Naive thymus-derived CD8-positive, alpha-beta T cell (primary cell): ENCODE measurements around the gene ERBB4. TPM values are rescaled to one million over a fixed set of nuclear protein-coding genes. Genes with fewer than 3 reads are reported as not detected.
"Not testable (repeated sequence)": the region's sequence is repeated elsewhere in the genome, so short reads cannot be mapped to it uniquely, and the experiment has no call there.

ENCODE experiments used
- ATAC-seq, 2 donors: fragments of 150-1000 bp; cut with Tn5 transposase in 1 of 2; sonication (Bioruptor Pico), chemical (Tn5 transposase) in 1 of 2; 1 replicate in 1 of 2; 2 replicates in 1 of 2; pipeline ENCODE4 v1.10.0; 2021; ENCODE audit warnings: mild to moderate bottlenecking in 2 of 2, moderate library complexity in 2 of 2
- POLR2A ChIA-PET: fragments of 350-600 bp; sonication (Branson Sonifier 250); formaldehyde crosslinking; loops from one replicate; lab custom pipeline; 2021; ENCODE audit warnings: antibody characterized with exemption; lab: Charles Lee
- DNase-seq, 10 donors: peaks; one replicate each; pipeline versions ENCODE4 v3.0.0 to v3.0.0-alpha.2; 2020 to 2022
- H3K27ac Mint-ChIP-seq, 10 donors: one replicate each; pipeline ENCODE4 v1.8.0; 2020 to 2022; ENCODE audit warnings: mild to moderate bottlenecking in 10 of 10, mixed read lengths in 10 of 10, moderate library complexity in 4 of 10, inconsistent platforms in 1 of 10
- H3K27me3 Mint-ChIP-seq, 5 donors: one replicate each; pipeline ENCODE4 v1.8.0; 2021 to 2022; ENCODE audit warnings: mixed read lengths in 5 of 5
- H3K36me3 Mint-ChIP-seq, 3 donors: one replicate each; pipeline ENCODE4 v1.8.0; 2020 to 2022; ENCODE audit warnings: mixed read lengths in 3 of 3, mild to moderate bottlenecking in 2 of 3, inconsistent platforms in 1 of 3
- H3K4me1 Mint-ChIP-seq, 4 donors: one replicate each; pipeline ENCODE4 v1.8.0; 2021 to 2022; ENCODE audit warnings: mixed read lengths in 4 of 4
- H3K4me3 Mint-ChIP-seq, 10 donors: one replicate each; pipeline ENCODE4 v1.8.0; 2020 to 2022; ENCODE audit warnings: mild to moderate bottlenecking in 10 of 10, mixed read lengths in 10 of 10, moderate library complexity in 6 of 10, inconsistent platforms in 1 of 10
- H3K9me3 Mint-ChIP-seq, 9 donors: one replicate each; pipeline ENCODE4 v1.8.0; 2020 to 2022; ENCODE audit warnings: mixed read lengths in 9 of 9, mild to moderate bottlenecking in 3 of 9, inconsistent platforms in 1 of 9, moderate library complexity in 1 of 9
- polyA plus RNA-seq, 3 donors: library from polyadenylated mRNA; unstranded; fragments of 300-500 nt; fragmentation: Illumina TruSeq; gene quantifications; one replicate each; pipeline ENCODE4 v1.2.3, GENCODE V29; 2021
- total RNA-seq, 8 experiments: library from RNA in 2 of 8; stranded (reverse) in 2 of 8; gene quantifications; one replicate each; pipeline ENCODE4 v1.2.3 and lab custom pipeline; 2021 to 2026

The ERBB4 gene
- total and polyA plus RNA-seq, 5 experiments from 2014 or later: not detected

GRCh38 chr2:212191438-212191837, 347.2 kb downstream of the ERBB4 start:
- DNase-seq, H3K36me3 Mint-ChIP-seq, POLR2A ChIA-PET, H3K4me1 Mint-ChIP-seq, ATAC-seq, H3K4me3 Mint-ChIP-seq, H3K27ac Mint-ChIP-seq, H3K27me3 Mint-ChIP-seq: not testable (repeated sequence)
- H3K9me3 Mint-ChIP-seq: peaks cover 0 to 13% (median 0%) of the 10 kb centered on the region in 9 donors

GRCh38 chr2:212186166-212186565, 352.4 kb downstream of the ERBB4 start:
- ATAC-seq (no peak), DNase-seq (no peak)
- H3K4me3 Mint-ChIP-seq: no peak overlapping the region
- H3K27me3 Mint-ChIP-seq: peaks cover 0 to 2% (median 0%) of the 10 kb centered on the region in 5 donors
- peaks cover 0 to 21% (median 0%) of the 10 kb centered on the region in 9 donors for H3K9me3 Mint-ChIP-seq
- H3K4me1 Mint-ChIP-seq: no peaks in the 10 kb centered on the region
- H3K27ac Mint-ChIP-seq: no peak overlapping the region
- POLR2A ChIA-PET: no interaction called here
- H3K36me3 Mint-ChIP-seq: no peaks in the 10 kb centered on the region

GRCh38 chr2:212181646-212182045, 357.0 kb downstream of the ERBB4 start:
- H3K4me1 Mint-ChIP-seq: no peaks in the 10 kb centered on the region
- no peak overlapping the region for H3K27ac Mint-ChIP-seq
- peaks cover 0 to 8% (median 0%) of the 10 kb centered on the region in 9 donors for H3K9me3 Mint-ChIP-seq
- H3K27me3 Mint-ChIP-seq: peaks cover 0 to 2% (median 0%) of the 10 kb centered on the region in 5 donors
- H3K36me3 Mint-ChIP-seq: no peaks in the 10 kb centered on the region
- no peak for DNase-seq
- POLR2A ChIA-PET: no interaction called here
- H3K4me3 Mint-ChIP-seq: no peak overlapping the region
- ATAC-seq: no peak

- H3K9me3 Mint-ChIP-seq: peaks cover 0 to 4% (median 3%) of the 10 kb centered on the region in 9 donors
- H3K27me3 Mint-ChIP-seq: peaks cover 0 to 2% (median 0%) of the 10 kb centered on the region in 5 donors
- no peaks in the 10 kb centered on the region for H3K36me3 Mint-ChIP-seq
- no peak for DNase-seq
- no peaks in the 10 kb centered on the region for H3K4me1 Mint-ChIP-seq
- no peak overlapping the region for H3K27ac Mint-ChIP-seq
- POLR2A ChIA-PET: no interaction called here
- H3K4me3 Mint-ChIP-seq: no peak overlapping the region
- no peak for ATAC-seq
These were observed 358.1 kb downstream of the ERBB4 start for GRCh38 chr2:212180408-212181083.

GRCh38 chr2:212177724-212178123, 360.9 kb downstream of the ERBB4 start:
- ATAC-seq (no peak), DNase-seq (no peak)
- H3K9me3 Mint-ChIP-seq: peaks cover 0 to 6% (median 0%) of the 10 kb centered on the region in 9 donors
- H3K36me3 Mint-ChIP-seq: no peaks in the 10 kb centered on the region
- no peaks in the 10 kb centered on the region for H3K27me3 Mint-ChIP-seq
- POLR2A ChIA-PET: no interaction called here
- H3K27ac Mint-ChIP-seq: no peak overlapping the region
- no peak overlapping the region for H3K4me3 Mint-ChIP-seq
- no peaks in the 10 kb centered on the region for H3K4me1 Mint-ChIP-seq

DNA sequence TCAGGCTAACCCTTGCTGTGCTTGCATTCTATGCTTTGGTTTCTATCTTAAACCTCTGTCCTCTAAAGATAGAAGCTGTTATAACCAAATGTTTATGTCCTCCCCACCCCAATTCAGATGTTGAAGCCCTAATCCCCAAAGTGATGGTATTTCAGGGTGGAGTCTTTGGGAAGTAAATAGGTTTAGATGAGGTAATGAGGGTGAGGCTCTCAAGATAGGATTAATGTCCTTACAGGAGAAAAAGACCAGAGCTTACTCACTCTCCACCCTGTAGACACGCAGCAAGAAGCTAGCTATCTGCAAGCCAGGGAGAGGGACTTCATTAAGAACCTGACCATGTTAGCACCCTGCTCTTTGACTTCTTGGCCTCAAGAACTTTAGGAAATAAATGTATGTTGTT, 362.5 kb downstream of the ERBB4 start:
- DNase-seq: no peak
- Mint-ChIP-seq H3K27me3 (no peaks in the 10 kb centered on the region), H3K36me3 (no peaks in the 10 kb centered on the region), H3K9me3 (peaks cover 0 to 8% (median 3%) of the 10 kb centered on the region in 9 donors), H3K4me3 (no peak overlapping the region), H3K4me1 (no peaks in the 10 kb centered on the region), H3K27ac (no peak overlapping the region)
- no peak for ATAC-seq
- POLR2A ChIA-PET: no interaction called here

DNA sequence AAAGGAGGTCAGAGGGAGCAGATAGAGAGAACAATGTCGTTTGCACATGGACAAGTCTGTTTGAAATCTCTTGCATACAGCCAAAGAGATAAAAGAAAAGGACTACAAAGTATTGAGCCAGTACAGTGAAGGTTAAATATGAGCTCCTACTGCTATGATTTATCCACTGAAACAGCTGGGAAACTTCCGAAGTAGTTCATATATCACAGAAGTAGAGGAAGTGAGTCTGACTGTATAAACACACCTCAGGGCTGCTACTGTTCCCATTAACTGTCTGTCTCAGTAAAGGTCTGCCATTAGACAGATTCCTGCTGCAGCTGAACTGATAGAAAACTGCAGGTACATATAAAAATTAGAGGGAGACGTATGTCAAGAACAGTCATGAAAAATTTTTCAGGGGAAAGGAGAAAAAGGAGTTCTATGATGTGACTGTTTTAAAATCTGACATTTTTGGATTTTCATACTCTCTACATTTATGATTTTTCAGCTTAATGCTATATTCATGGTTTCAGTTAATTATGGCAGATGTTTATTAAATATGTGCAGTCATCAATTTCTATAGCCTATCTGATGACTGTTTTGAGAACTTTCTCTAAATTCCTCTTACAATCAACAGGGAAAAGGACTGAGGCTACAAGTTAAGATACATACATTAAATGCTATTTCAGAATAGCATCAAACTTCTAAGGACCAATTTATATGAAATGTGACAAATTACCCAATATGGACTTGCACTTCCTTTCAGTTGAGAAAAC, 364.7 kb downstream of the ERBB4 start:
- Mint-ChIP-seq H3K9me3 (peaks cover 0 to 16% (median 8%) of the 10 kb centered on the region in 9 donors), H3K27ac (no peak overlapping the region), H3K27me3 (no peaks in the 10 kb centered on the region), H3K36me3 (peaks cover 0 to 4% (median 0%) of the 10 kb centered on the region in 3 donors), H3K4me1 (no peaks in the 10 kb centered on the region), H3K4me3 (no peak overlapping the region)
- DNase-seq (no peak), ATAC-seq (no peak)
- POLR2A ChIA-PET: no interaction called here

DNA sequence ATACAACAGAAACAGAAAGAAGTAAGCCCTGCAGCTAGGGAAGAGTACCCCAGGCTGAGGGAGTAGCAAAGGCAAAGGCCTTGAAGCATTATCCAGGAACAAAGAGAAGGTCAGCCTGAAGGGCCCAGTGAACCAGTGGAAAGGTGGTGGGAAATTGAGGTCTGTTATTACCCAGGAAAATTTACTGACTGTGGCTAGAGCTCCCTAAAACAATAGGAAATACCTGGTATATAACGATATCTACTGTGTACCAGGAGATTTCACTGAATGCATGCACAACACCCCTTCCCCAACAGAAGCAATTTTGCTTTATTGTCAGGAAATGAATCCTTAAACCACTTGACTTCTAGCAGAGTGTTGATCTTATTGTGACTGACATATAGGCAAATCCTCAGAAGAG, 365.3 kb downstream of the ERBB4 start:
- Mint-ChIP-seq H3K9me3 (peaks cover 0 to 16% (median 9%) of the 10 kb centered on the region in 9 donors), H3K27ac (no peak overlapping the region), H3K36me3 (peaks cover 0 to 4% (median 0%) of the 10 kb centered on the region in 3 donors), H3K4me3 (no peak overlapping the region), H3K27me3 (no peaks in the 10 kb centered on the region), H3K4me1 (no peaks in the 10 kb centered on the region)
- DNase-seq (no peak), ATAC-seq (no peak)
- POLR2A ChIA-PET: no interaction called here

DNA sequence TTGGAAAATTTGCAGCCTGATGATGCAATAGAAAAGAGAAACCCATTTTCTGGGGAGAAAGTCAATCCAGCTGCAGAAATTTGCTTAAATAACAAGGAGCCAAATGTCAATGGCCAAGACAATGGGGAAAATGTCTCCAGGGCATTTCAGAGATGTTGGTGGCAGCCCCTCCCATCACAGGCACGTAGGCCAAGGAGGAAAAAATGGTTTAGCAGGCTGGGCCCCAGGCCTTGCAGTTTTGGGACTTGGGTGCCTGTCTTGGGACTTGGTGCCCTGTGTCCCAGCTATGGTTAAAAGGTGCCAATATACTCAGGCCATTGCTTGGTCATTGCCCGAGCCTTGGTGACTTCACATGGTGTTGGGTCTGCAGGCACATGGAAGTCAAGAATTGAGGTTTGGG, 368.2 kb downstream of the ERBB4 start:
- Mint-ChIP-seq H3K4me3 (no peak overlapping the region), H3K27ac (no peak overlapping the region), H3K4me1 (no peaks in the 10 kb centered on the region), H3K36me3 (peaks cover 0 to 4% (median 0%) of the 10 kb centered on the region in 3 donors), H3K27me3 (no peaks in the 10 kb centered on the region), H3K9me3 (peaks cover 0 to 16% (median 10%) of the 10 kb centered on the region in 9 donors)
- POLR2A ChIA-PET: no interaction called here
- DNase-seq (no peak), ATAC-seq (no peak)

DNA sequence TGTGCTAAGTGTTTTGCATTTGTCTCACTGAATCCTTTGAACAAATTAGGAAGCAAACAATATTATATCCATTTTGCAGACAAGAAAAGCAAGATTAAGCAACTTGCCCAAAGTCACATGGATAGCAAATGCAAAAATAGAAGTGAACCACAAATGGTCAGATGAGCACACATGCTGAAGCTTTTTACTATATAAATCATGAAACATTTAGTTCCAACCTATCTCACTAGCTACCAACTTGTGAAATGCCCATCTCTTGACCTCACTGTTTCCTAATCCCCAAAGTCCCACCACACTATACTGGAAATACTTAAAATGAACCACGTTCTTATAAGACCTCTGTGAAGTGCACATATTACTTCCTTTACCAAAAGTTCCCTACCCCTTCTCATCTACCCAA, 380.5 kb downstream of the ERBB4 start:
- H3K4me1 Mint-ChIP-seq: no peaks in the 10 kb centered on the region
- no peak overlapping the region for H3K27ac Mint-ChIP-seq
- H3K4me3 Mint-ChIP-seq: no peak overlapping the region
- H3K27me3 Mint-ChIP-seq: no peaks in the 10 kb centered on the region
- POLR2A ChIA-PET: no interaction called here
- DNase-seq (no peak), ATAC-seq (no peak)
- H3K9me3 Mint-ChIP-seq: peaks cover 0 to 2% (median 0%) of the 10 kb centered on the region in 9 donors
- no peaks in the 10 kb centered on the region for H3K36me3 Mint-ChIP-seq

GRCh38 chr2:212157012-212157411, 381.6 kb downstream of the ERBB4 start:
- Mint-ChIP-seq H3K4me1 (no peaks in the 10 kb centered on the region), H3K36me3 (no peaks in the 10 kb centered on the region), H3K27ac (no peak overlapping the region), H3K4me3 (no peak overlapping the region), H3K9me3 (peaks cover 0 to 2% (median 0%) of the 10 kb centered on the region in 9 donors), H3K27me3 (no peaks in the 10 kb centered on the region)
- ATAC-seq (no peak), DNase-seq (no peak)
- POLR2A ChIA-PET: no interaction called here

GRCh38 chr2:212156088-212156487, 382.5 kb downstream of the ERBB4 start:
- no peak for ATAC-seq
- POLR2A ChIA-PET: no interaction called here
- Mint-ChIP-seq H3K36me3 (no peaks in the 10 kb centered on the region), H3K4me1 (no peaks in the 10 kb centered on the region), H3K4me3 (no peak overlapping the region), H3K27ac (no peak overlapping the region), H3K27me3 (no peaks in the 10 kb centered on the region), H3K9me3 (peaks cover 0 to 2% (median 0%) of the 10 kb centered on the region in 9 donors)
- DNase-seq: no peak

DNA sequence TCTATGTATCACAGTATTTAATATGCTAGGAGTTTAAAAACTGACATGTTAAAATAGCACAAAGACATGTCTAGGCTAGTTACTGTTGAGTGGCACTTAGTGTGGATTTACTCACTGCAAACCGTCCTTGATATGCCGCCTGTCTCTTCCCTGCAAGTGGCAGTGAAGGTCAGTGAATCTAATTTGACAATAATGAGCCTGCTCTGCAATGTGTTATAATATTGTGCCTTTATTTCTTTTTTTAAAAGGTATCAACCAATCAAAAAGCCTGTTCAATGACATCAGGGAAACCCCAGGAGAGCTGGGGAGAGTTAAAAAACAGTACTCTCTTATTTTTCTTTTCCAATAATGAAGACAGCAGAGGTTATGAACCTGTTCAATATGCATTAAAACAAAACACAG, 384.1 kb downstream of the ERBB4 start:
- POLR2A ChIA-PET: no interaction called here
- Mint-ChIP-seq H3K27me3 (no peaks in the 10 kb centered on the region), H3K4me1 (no peaks in the 10 kb centered on the region), H3K36me3 (no peaks in the 10 kb centered on the region), H3K4me3 (no peak overlapping the region), H3K27ac (no peak overlapping the region), H3K9me3 (peaks cover 0 to 5% (median 0%) of the 10 kb centered on the region in 9 donors)
- no peak for ATAC-seq
- no peak for DNase-seq
